Epithelial cell of proximal tubule (primary cell): ENCODE results near the gene DNPEP. TPM values are rescaled to one million over a fixed set of nuclear protein-coding genes. Genes with fewer than 3 reads are reported as not detected.
"Not testable (repeated sequence)": the region's sequence is repeated elsewhere in the genome, so short reads cannot be mapped to it uniquely, and the experiment has no call there.

Experiments used
- DNase-seq: peaks from one replicate; pipeline ENCODE4 v3.0.0-alpha.2; 2011; ENCODE audit warnings: low read depth
- H3K4me3 ChIP-seq: 2 replicates; pipeline ENCODE4 v1.5.1; 2011; ENCODE audit warnings: low read depth, mild to moderate bottlenecking, low read length
- CTCF ChIP-seq: conservative IDR thresholded peaks from 2 replicates; pipeline ENCODE4 v1.5.1; 2012; ENCODE audit warnings: low read depth, mild to moderate bottlenecking, low read length
- total RNA-seq: library from RNA; depleted of rRNA; stranded (reverse); fragments of >200 nt; gene quantifications from 2 replicates; pipeline ENCODE4 v1.2.3, GENCODE V29; 2015

The DNPEP gene
- total RNA-seq, 1 donor from 2014 or later = 40.0 TPM

GRCh38 chr2:219400562-219400961 lies 12.8 kb upstream of the DNPEP start:
- DNase-seq = no peak
- no peak for TF ChIP-seq CTCF
- H3K4me3 ChIP-seq = no peak overlapping the region

GRCh38 chr2:219399716-219400478 lies 12.2 kb upstream of the DNPEP start:
- no peak for TF ChIP-seq CTCF
- H3K4me3 ChIP-seq = no peak overlapping the region
- DNase-seq = no peak

- no peak overlapping the region for H3K4me3 ChIP-seq
- no peak for DNase-seq
- no peak for TF ChIP-seq CTCF
Measured at GRCh38 chr2:219398721-219399363, 11.1 kb upstream of the DNPEP start.

GRCh38 chr2:219396863-219397457 lies 9.2 kb upstream of the DNPEP start:
- H3K4me3 ChIP-seq = no peak overlapping the region
- DNase-seq = no peak
- no peak for TF ChIP-seq CTCF

GRCh38 chr2:219395609-219396008 lies 7.9 kb upstream of the DNPEP start:
- TF ChIP-seq CTCF = no peak
- H3K4me3 ChIP-seq = no peak overlapping the region
- DNase-seq = no peak

GRCh38 chr2:219395056-219395455 lies 7.3 kb upstream of the DNPEP start:
- not testable (repeated sequence) for DNase-seq, H3K4me3 ChIP-seq

GRCh38 chr2:219392754-219393153 lies 5.0 kb upstream of the DNPEP start:
- DNase-seq = no peak
- no peak overlapping the region for H3K4me3 ChIP-seq
- no peak for TF ChIP-seq CTCF
